Skeletal muscle satellite cell (primary cell): ENCODE measurements around the gene LYZL4. TPM values are rescaled to one million over a fixed set of nuclear protein-coding genes. Genes with fewer than 3 reads are reported as not detected.

Experiments used
- H3K27me3 ChIP-seq: 2 replicates; pipeline ENCODE4 v1.7.0; 2013; ENCODE audit warnings: low read length; ENCODE audit not compliant: control insufficient read depth, insufficient read depth
- H3K36me3 ChIP-seq: 2 replicates; pipeline ENCODE4 v1.7.0; 2013; ENCODE audit warnings: mild to moderate bottlenecking, control low read depth, low read length; ENCODE audit not compliant: insufficient read depth
- H3K4me1 ChIP-seq: 2 replicates; pipeline ENCODE4 v1.7.0; 2013; ENCODE audit warnings: low read length; ENCODE audit not compliant: control insufficient read depth, insufficient read depth
- H3K4me2 ChIP-seq: 2 replicates; pipeline ENCODE4 v1.7.0; 2013; ENCODE audit warnings: mild to moderate bottlenecking, low read length
- H3K4me3 ChIP-seq: 2 replicates; pipeline ENCODE4 v1.7.0; 2013; ENCODE audit warnings: low read length
- H3K9ac ChIP-seq: 2 replicates; pipeline ENCODE4 v1.7.0; 2013; ENCODE audit warnings: mild to moderate bottlenecking, low read depth, low read length, moderate library complexity
- H3K9me3 ChIP-seq: replicated peaks from 2 replicates; pipeline ENCODE4 v1.7.0; 2013; ENCODE audit warnings: mild to moderate bottlenecking, control low read depth, low read length
- total RNA-seq: library from RNA; depleted of rRNA; stranded (reverse); fragments of >200 nt; gene quantifications from 2 replicates; pipeline ENCODE4 v1.2.3, GENCODE V29; 2012; rRNA removed

The LYZL4 gene, protein sequence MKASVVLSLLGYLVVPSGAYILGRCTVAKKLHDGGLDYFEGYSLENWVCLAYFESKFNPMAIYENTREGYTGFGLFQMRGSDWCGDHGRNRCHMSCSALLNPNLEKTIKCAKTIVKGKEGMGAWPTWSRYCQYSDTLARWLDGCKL
- not detected in 2 replicates for total RNA-seq

DNA sequence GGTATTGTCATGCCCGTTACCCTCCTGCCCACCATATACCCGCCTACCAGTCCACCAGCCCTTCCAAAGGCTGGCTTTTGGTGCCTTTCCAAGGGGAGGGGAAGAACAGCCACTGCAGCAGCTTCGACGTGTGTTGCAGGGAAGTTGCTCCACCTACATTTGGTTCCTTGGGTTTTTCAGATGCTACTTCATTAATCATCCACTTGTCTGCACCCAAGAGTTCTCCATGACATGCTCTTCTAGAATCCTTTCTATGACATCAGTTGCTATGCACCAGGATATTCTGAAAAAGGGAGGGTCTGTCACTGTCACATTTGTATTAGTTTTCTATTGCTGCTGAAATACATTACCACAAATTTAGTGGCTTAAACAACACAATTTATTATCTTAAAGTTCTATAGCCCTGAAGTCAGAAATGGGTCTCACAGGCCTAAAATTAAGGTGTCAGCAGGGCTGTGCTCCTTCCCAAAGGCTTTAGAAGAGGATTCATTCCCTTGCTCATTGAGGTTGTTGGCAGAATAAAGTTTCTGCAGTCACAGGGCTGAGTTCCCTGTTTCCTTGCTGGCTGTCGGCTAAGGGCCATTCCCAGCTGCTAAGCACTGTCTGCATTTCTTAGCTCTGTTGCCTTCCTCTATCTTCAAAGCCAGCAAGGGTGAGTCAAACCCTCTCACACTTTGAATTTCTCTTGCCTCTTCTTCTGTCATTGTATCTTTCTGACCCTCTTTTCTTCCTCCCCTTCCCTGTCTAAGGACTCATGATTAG lies at the start of gene LYZL4:
LYZL4 (minus strand) TSS at position 241 of the 762 bp plus-strand sequence. CDS start 3,359 bp downstream, outside the sequence.
- H3K4me1 ChIP-seq: no peaks in the 10 kb centered on the region
- no peak within 1 kb of the TSS for H3K9ac ChIP-seq
- H3K4me3 ChIP-seq: no peak within 1 kb of the TSS
- no peak within 1 kb of the TSS for H3K4me2 ChIP-seq
- no peaks in the 10 kb centered on the region for H3K36me3 ChIP-seq
- H3K9me3 ChIP-seq: no peaks in the 10 kb centered on the region
- H3K27me3 ChIP-seq: peaks cover 10% of the 10 kb centered on the region

DNA sequence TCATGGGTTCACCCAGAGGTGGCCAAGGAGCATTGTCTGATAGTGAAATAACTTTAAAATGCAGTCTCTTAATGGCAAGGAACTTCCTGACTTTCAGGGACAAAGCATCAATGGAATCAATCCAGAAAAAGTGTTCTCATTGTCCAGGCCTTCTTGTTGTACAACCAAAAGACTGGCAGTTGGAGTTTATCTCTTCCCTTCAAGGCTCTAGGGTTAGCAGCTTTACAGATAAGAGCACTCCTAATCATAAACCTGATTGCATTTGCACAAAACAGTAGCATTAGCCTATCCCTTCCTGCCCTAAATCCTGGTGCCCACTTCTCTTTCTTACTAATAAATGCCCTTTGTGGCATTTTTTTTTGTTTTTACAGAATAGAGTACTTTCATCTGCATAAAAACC lies 48.7 kb upstream of the LYZL4 start:
- Histone ChIP-seq H3K4me1 (no peaks in the 10 kb centered on the region), H3K4me3 (no peak overlapping the region), H3K36me3 (no peaks in the 10 kb centered on the region), H3K9me3 (no peaks in the 10 kb centered on the region), H3K9ac (no peak overlapping the region), H3K27me3 (peaks cover 13% of the 10 kb centered on the region), H3K4me2 (no peak overlapping the region)

DNA sequence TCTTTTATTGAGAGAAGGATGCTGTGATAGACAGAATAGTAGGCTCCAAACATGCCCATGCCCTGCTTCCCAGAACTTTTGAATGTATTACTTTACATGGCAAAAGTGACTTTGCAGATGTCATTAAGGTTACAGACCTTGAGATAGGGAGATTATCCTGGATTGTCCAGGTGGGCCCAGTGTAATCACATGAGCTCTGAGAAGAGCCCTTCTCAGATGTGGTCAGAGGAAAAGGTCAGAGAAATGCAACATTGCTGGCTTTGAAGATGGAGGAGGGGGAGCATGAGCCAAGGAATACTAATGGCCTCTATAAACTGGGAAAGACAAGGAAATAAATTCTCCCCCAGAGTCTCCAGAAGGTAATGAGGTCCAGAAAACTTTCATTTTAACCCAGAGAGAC lies 45.8 kb upstream of the LYZL4 start:
- H3K9me3 ChIP-seq: no peaks in the 10 kb centered on the region
- no peaks in the 10 kb centered on the region for H3K4me1 ChIP-seq
- no peak overlapping the region for H3K9ac ChIP-seq
- H3K27me3 ChIP-seq: peaks cover 9% of the 10 kb centered on the region
- H3K36me3 ChIP-seq: no peaks in the 10 kb centered on the region
- no peak overlapping the region for H3K4me2 ChIP-seq
- H3K4me3 ChIP-seq: no peak overlapping the region

DNA sequence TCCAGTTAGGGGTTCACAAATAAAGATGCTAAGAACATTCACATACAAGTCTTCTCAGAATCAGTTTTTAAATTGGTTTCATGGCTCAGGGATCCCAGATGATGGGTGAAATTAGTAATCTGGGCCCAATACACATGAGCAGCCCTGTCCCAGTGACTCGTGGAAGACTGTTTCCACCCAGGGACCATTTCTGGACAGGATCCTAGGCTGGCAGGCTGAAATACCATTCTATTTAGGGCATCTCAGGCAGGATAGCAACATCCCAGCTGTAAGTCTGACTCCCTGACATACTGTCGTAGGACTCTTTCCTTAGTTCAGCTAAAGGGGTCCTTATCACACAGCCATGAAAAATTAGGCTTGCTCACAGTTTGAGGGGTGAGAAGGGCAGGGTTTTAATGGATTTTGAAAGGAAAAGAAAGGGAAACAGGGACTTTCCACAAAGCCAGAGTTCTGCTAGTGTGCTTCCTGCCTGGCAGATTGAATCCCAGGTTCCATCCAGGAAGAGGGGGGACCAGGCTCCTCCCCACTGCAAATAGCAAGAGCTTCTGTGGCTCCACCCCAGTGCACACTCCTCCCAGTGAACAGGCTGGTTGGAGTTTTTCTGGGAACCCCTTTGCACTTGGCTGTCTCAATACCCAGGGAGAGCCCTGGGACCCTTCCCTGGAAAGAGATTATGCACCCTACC lies 41.3 kb upstream of the LYZL4 start:
- H3K36me3 ChIP-seq: no peaks in the 10 kb centered on the region

DNA sequence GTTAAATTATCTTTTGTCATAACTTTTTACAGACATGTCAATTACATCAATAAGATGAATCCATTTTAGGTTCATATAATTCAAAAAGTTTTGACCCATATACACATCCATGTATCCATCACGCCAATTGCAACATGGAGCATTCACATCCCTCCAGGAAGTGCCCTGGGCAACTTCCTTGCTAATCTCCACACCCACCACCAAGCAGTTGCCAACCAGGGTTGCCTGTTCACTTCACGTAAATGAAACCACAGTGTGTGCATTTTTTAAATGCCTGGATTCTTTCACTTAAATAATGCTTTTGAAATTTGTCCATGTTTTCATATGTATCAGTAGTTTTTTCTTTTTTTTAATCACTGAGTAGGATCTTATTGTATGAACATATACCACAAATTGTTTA lies 40.7 kb upstream of the LYZL4 start:
- Histone ChIP-seq H3K9ac (no peak overlapping the region), H3K4me3 (no peak overlapping the region), H3K9me3 (no peaks in the 10 kb centered on the region), H3K4me1 (no peaks in the 10 kb centered on the region), H3K27me3 (peaks cover 18% of the 10 kb centered on the region), H3K4me2 (no peak overlapping the region), H3K36me3 (no peaks in the 10 kb centered on the region)

More for the DNA sequence above, 41.3 kb upstream of the LYZL4 start:
- Histone ChIP-seq H3K4me3 (no peak overlapping the region), H3K4me2 (no peak overlapping the region), H3K4me1 (no peaks in the 10 kb centered on the region), H3K27me3 (peaks cover 14% of the 10 kb centered on the region), H3K9me3 (no peaks in the 10 kb centered on the region), H3K9ac (no peak overlapping the region)

DNA sequence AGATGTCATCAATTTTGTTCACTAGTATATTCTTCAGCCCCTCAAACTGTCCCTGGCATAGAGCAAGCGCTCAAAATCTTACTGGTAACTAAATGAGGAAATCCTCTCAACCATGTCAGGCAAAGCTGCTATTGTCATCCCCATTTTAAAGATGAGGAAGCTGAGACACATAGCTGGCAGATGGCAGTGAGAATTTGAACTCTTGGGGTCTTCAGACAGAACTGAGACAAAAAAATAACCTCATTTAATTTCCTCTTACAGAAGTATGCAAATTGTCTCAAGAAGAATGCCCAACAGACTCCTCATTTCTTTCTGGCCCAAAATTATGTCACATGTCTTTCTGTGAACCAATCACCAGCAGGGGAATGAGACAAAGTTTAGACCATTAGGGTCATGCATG lies 40.2 kb upstream of the LYZL4 start:
- H3K4me2 ChIP-seq: no peak overlapping the region
- no peaks in the 10 kb centered on the region for H3K9me3 ChIP-seq
- no peak overlapping the region for H3K9ac ChIP-seq
- peaks cover 14% of the 10 kb centered on the region for H3K27me3 ChIP-seq
- H3K4me1 ChIP-seq: no peaks in the 10 kb centered on the region
- no peaks in the 10 kb centered on the region for H3K36me3 ChIP-seq
- H3K4me3 ChIP-seq: no peak overlapping the region

DNA sequence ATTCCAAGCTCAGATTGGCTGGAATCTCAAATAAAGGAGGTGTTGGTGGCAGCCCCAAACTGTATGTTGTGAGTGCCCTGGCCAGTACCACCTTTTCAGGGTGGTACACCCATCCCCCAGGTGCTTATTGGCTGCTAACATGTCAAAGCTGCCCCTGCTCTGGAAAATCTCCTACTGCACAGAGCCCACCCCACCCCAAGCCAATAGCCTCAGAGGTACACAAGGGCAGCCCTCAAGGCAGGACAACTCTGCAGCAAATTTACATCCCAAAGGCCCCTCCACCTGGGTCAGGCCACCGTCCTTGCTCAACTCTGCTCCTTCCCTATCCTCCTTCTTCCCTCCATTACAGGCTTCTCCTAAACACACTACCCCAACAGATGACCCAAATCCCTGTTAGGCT lies 37.1 kb upstream of the LYZL4 start:
- Histone ChIP-seq H3K9me3 (no peaks in the 10 kb centered on the region), H3K4me1 (no peaks in the 10 kb centered on the region), H3K27me3 (peaks cover 24% of the 10 kb centered on the region), H3K4me2 (no peak overlapping the region), H3K4me3 (no peak overlapping the region), H3K36me3 (no peaks in the 10 kb centered on the region), H3K9ac (no peak overlapping the region)

DNA sequence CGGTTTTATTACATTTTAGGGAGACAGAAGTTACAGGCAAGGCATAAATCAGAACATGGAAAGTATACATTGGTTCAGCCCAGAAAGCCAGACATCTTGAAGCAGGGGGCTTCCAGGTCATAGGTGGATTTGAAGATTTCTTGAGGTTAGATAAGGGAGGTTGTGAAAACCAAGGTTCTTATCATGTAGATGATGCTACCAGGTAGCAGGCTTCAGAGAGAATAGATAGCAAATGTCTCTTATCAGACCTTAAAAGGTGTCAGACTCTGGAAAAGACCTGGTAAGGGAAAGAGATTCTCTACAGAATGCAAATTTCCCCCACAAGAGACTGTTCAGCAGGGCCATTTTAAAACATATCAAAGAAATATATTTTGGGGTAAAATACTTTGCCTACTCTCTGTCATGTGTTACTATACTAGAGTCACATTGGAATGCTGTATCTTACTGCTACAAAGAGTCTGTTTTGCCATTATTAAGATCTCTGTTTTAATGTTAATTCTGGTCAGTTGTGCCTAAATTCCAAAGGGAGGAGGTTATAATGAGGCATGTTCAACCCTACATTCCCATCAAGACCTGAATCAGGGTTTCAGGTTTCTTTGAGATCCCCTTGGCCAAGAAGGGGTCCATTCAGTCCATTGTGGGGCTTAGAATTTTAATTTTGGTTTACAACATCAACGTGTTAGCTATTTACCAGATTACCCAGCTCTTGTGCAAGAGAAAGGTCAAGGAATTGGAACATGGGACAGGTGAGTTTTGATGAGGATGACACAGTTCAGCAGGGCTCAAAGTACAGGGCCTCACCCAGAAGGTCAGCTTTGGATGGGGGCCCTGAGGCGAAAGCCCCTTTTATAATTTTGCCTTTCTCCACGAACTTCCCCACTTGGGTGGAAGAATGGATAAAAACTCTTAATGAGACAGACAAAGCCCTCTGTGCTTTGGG lies 36.0 kb upstream of the LYZL4 start:
- Histone ChIP-seq H3K9me3 (no peaks in the 10 kb centered on the region), H3K4me2 (no peak overlapping the region), H3K27me3 (peaks cover 35% of the 10 kb centered on the region), H3K9ac (no peak overlapping the region), H3K4me3 (no peak overlapping the region), H3K4me1 (no peaks in the 10 kb centered on the region), H3K36me3 (no peaks in the 10 kb centered on the region)

DNA sequence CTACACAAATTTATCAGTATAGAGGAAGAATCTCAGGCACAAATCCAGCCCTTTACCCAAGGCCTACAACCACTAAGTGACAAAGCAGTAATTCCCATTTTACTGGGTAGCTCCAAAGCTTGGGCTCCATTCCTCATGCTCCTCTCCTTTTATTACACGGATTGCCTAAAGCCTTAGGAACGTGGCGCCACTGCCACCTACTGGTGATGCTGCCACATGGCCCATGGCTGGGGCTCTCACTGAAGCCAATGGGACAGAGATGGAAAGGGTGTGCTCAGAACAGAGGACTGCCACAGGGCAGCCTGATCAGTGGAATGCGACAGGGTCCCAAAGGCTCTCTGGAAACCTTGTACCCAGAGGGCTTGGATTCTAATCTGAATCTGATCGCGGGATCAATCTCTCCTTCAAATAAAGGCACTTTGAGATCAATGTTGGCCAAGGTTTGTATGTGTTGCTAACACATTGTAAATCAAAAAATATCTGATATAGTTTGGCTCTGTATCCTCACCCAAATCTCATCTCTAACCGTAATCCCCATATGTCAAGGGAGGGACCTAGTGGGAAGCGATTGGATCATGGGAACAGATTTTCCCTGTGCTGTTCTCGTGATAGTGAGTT lies 33.5 kb upstream of the LYZL4 start:
- no peaks in the 10 kb centered on the region for H3K36me3 ChIP-seq
- H3K9ac ChIP-seq: no peak overlapping the region

DNA sequence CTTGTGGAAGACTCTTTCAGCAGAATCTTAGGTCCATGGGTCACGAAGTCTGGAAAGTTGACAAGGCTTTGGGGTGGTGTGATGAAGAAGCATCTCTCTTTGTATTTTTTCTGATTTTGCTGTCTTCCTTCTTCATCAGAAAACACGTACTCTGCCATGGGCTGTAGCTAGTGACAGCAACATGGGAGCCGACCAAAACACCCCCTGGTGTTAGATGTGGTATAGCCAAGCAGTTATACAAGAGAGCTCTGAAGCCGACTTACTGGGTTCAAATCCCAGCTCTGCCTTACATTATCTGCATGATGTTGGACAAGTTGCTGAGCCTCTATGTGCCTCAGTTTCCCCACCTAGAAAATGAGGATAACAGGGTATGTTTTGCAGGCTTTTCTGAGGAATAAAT lies 32.9 kb upstream of the LYZL4 start:
- no peak overlapping the region for H3K4me2 ChIP-seq
- H3K4me3 ChIP-seq: no peak overlapping the region
- H3K9me3 ChIP-seq: no peaks in the 10 kb centered on the region
- H3K36me3 ChIP-seq: no peaks in the 10 kb centered on the region
- no peak overlapping the region for H3K9ac ChIP-seq
- peaks cover 51% of the 10 kb centered on the region for H3K27me3 ChIP-seq
- H3K4me1 ChIP-seq: no peaks in the 10 kb centered on the region

More for the DNA sequence above, 33.5 kb upstream of the LYZL4 start:
- Histone ChIP-seq H3K4me2 (no peak overlapping the region), H3K4me3 (no peak overlapping the region), H3K4me1 (no peaks in the 10 kb centered on the region), H3K27me3 (peaks cover 46% of the 10 kb centered on the region), H3K9me3 (no peaks in the 10 kb centered on the region)

DNA sequence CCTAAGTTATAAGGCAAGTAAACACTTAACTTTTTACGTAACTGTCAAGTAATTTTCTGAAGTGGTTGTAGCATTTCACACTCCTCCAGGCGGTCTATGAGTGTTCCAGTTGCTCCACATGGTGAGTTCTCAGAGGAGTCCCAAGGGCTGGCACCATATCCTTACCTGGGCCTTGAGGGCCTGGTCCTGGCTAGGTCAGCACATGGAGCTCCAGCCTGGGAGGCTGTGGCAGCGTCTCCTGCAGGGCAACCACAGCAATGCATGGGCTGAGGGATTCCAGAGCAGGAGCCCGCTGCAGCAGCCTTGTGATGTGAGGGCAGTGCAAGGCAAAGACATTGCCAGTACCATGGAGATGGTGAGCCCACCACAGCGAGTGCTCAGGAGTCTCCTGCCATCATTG lies 32.2 kb upstream of the LYZL4 start:
- Histone ChIP-seq H3K9ac (no peak overlapping the region), H3K4me1 (no peaks in the 10 kb centered on the region), H3K27me3 (peaks cover 51% of the 10 kb centered on the region), H3K4me2 (no peak overlapping the region), H3K4me3 (no peak overlapping the region), H3K9me3 (no peaks in the 10 kb centered on the region), H3K36me3 (no peaks in the 10 kb centered on the region)
